ENCODE results near the gene SLC25A20.
A peak's percentile ranks its signal among the peaks of the same experiment; 100 is the strongest.
"Not testable (repeated sequence)": the region's sequence is repeated elsewhere in the genome, so short reads cannot be mapped to it uniquely, and the experiment has no call there.

Gene SLC25A20

GRCh38 chr3:48898383-48899234 is at the start of gene SLC25A20:
TSS of gene SLC25A20 (minus strand) at chr3:48898882. CDS start at chr3:48898794, 88 bp downstream.
- peak; percentile 92 for DNase-seq

DNA sequence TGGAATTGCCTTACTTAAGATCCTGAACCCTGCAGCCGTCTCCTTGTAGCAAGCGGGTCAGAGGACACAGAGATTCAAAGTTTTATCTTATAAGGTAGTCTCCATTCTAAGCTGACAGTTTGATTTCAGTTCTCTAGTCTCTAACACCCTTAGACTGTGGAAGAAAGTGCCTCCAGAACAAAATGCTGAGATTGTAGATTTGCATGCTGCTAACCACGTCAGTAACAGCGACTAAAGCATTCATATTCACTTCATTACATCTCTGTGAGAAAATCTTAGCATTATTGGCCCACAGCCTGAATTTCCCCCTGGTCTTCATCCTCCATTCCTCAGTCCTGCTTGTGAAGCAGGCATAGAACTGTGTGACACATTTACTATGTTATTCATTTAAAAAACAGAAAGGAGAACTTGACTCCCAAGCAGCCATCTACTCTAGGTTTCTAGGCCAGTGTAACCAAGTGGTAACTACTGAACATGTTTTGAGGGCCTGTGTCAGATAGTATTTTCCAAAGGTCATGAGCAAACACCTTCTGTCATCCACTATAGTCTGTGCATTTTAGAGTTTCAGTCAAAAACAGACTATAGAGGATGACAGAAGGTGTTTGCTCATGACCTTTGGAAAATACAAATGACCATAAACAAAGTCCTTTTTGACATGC is 47.3 kb upstream of the SLC25A20 start:
- DNase-seq, result no peak

GRCh38 chr3:48945432-48945831 is 46.8 kb upstream of the SLC25A20 start:
- DNase-seq, result no peak

GRCh38 chr3:48938689-48939088 is 40.0 kb upstream of the SLC25A20 start:
- no peak for DNase-seq

DNA sequence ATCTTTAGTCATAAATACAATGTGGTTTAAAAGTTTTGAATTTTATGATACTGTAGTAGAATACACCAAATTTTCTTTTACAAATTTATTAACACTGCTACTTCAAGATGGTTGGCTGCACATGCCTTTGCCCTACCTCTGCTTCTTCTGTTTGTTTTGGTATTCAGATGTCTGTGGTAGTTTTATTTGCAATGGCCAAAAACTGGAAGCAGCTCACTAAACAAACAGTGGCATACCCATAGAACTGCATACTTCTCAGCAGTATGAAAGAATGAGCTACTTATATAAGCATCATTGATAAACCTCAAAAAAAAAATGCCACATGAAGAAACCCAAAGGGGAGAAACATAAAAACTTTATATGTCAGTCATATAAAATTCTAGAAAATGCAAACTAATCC is 39.5 kb upstream of the SLC25A20 start:
- no peak for DNase-seq

- DNase-seq, result no peak
These were observed 36.8 kb upstream of the SLC25A20 start for GRCh38 chr3:48935530-48935929.

- no peak for DNase-seq
These were observed 35.8 kb upstream of the SLC25A20 start for GRCh38 chr3:48934333-48934991.

DNA sequence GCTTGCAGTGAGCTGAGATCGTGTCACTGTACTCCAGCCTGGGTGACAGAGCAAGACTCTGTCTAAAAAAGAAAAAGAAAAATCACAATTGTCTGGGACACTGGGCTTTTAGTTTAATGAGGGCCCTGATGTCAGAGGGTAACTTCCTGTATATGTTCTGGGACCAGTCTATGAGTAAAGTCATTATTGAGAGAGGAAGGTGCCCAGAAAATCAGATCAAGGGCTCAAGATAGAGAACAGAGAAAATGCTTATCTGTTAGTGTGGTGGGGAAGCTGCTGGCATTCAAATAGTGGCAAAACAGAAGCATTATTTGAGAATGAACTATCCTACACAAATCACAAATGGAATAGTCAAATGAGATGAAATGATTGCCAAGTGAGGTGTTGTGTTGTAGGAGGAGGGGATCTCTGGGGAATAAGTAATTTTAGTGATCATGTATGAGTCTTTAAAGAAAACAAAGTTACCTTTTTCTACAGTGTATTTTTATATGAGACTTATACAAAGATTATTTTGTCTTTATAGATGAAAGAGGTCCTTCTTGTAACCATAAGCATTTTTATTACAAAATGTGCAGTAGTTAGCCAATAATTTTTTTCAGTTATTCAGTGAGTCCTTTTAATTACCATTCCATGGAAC is 33.4 kb upstream of the SLC25A20 start:
- DNase-seq, result no peak

DNA sequence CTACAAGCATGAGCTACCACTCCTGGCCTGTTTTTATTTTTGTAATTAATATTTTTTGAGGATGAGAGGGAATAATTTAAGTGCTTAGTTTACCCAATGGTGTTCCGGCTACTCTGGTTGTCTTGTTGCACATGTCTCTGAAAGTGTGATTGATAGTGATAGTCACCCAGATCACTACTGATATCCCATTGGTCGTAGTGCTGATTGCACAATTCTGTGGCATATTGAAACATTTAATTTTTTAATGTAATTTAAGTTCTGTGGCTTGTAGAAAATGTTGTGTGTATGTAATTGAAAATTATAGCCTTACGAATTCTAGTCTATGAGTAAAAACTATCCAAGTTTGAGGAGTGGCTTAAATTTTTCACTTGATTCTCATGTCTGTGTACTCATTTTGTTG is 31.9 kb upstream of the SLC25A20 start:
- no peak for DNase-seq

DNA sequence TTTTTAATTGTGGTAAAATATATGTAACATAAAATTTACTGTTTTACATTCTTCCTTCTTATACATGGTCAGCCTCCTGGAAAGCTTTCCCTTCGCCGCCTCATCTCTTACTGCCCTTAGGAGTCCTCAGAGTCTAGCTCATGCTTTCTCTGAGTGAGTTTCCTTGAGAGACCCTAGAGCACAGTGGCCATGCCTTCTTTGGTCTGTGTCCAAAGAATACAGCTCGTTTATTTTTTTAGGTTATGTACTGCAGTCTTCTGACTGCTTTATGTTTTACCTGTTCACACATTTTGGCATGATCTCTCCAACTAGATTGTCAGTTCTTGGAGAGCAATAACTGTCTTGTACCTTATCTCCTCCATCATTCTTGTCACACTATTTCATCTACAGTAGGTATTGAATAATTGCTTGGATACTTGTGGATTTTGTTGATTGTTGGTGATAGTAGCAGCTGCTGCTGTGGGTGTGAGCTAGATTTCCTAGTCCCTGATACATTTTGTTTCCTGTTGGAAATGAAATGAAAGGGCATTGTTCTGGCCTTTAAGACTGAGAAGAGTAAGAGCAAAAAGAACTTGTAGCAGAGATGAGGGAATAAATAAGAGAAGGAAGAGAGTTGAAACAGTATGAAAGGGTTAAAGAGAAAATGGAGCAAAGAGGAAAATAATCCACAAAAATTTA is 30.8 kb upstream of the SLC25A20 start:
- DNase-seq, result no peak

GRCh38 chr3:48928679-48929078 is 30.0 kb upstream of the SLC25A20 start:
- no peak for DNase-seq

GRCh38 chr3:48927928-48928327 is 29.2 kb upstream of the SLC25A20 start:
- DNase-seq, result no peak

GRCh38 chr3:48926425-48927392 is 28.0 kb upstream of the SLC25A20 start:
- DNase-seq, result peak; percentile 7

DNA sequence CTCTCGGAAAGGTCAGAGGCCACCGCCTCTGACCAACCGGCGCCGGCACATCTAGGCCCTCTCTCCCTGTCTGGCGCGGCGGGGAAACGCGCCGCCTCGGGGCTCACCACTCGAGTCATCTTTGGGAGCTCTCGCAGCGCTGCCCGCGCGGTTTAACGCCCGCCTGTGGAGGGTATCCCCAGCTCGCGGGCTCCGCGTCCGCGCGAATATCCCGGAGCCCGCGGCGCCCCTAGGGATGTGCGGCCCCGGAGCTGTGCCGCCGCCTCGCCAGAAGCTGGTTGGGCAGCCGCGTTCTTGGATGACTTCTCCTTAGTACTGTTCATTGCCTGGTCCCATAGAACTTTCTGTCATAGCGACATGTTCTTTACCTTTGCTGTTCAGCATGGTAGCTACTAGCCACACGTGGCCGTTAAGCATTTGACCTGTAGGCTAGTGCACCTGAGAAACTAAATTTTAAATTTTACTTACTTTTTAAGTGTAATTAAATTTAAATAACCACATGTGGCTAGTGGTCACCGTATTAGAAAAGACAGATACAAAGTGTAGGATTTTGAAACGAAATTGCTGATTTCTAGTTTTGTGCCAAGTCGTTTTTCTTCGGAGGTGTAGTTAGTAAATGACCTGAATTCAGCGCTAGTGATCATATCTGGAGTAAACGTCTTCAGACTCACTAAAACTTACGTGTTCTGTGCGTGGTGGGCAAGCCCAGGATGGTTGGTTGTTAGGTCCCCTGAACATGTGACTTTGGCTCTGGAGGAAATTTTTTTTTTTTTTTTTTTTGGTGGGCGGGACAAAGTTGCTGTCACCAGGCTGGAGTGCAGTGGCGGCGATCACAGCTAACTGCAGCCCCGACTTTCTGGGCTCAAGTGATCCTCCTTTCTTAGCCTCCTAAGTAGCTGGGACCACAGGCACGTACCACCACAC is 20.8 kb upstream of the SLC25A20 start:
- DNase-seq, result peak; percentile 58

GRCh38 chr3:48918388-48919214 is 19.9 kb upstream of the SLC25A20 start, which contains the start of gene ARIH2:
TSS of gene ARIH2 (plus strand) at chr3:48918842. CDS start at chr3:48927559, 8,717 bp downstream.
- peak; percentile 86 for DNase-seq

GRCh38 chr3:48915296-48915695 is 16.6 kb upstream of the SLC25A20 start:
- no peak for DNase-seq

DNA sequence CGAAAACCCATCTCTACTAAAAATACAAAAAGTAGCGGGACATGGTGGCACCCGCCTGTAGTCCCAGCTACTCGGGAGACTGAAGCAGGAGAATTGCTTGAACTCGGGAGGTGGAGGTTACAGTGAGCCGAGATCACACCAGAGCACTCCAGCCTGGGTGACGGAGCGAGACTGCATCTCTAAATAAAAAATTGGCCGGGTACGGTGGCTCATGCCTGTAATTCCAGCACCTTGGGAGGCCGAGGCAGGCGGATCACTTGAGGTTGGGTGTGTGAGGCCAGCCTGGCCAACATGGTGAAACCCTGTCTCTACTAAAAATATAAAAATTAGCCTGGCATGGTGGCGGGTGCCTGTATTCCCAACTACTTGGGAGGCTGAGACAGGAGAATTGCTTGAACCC is 8.3 kb upstream of the SLC25A20 start:
- DNase-seq, result not testable (repeated sequence)

- no peak for DNase-seq
These were observed 591 bp upstream of the SLC25A20 start for GRCh38 chr3:48899273-48899672.
